ENCODE results near the gene APP.
"Not testable (repeated sequence)": the region's sequence is repeated elsewhere in the genome, so short reads cannot be mapped to it uniquely, and the experiment has no call there.

Gene APP

DNA sequence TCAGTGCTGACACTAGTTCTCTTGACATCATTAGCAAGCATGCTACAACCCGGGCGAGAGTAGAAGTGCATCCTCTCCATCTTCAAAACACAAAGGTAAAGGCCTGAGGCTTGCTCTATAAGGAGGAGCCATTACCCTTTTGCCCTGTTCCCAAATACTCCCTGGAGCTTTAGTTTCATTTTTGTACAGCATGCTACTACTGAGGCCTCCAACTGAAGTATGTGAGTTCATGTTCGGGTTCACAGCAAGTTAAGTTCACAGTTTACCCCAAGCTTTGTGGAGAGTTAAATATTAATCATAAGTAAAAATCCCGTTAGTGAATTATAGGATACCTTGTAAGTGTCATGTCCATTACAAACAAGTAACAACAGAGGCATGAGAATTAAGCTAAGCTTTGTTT, 156.6 kb downstream of the APP start:
- DNase-seq, result no peak

DNA sequence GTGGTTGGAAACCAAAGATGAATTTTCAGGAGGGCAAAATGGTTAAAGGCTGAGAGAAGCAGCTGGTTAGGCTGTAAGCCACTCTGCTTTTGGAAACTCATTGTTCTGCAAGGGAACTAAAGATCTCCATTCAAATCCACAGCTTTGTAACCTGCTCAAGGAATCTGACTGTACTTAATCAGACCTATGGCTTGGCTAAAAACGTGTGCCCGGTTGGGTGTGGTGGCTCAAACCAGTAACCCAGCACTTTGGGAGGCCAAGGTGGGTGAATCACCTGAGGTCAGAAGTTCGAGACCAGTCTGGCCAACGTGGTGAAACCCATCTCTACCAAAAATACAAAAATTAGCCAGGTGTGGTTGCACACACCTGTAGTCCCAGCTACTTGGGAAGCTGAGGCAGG, 158.1 kb downstream of the APP start:
- DNase-seq, result not testable (repeated sequence)

DNA sequence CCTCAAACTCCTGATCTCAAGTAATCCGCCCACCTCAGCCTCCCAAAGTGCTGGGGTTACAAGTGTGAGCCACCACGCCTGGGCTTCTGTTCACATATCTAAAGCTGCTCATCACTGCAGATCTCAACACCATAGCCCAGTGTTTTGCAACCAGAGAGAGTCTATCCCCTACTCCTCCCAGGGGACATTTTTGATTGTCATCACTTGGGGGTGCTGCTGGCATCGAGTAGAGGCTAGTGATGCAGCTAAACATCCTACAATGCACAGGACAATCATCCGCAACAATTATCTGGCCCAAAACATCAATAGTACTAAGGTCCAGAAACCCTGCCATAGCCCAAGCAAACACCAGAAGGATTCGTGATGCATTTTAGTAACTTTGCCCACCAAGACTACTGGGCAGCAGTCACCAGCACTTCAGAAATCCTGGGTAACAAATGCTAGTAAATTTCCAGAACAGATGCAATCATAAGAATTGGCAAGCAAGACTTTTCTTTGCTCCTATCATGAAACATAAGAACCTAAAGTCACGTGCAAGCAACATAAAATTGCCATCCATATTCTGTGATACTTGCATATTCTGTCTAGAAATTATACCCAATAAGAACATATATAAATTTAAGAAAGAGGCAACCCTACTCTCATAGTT, 159.2 kb downstream of the APP start:
- no peak for DNase-seq

DNA sequence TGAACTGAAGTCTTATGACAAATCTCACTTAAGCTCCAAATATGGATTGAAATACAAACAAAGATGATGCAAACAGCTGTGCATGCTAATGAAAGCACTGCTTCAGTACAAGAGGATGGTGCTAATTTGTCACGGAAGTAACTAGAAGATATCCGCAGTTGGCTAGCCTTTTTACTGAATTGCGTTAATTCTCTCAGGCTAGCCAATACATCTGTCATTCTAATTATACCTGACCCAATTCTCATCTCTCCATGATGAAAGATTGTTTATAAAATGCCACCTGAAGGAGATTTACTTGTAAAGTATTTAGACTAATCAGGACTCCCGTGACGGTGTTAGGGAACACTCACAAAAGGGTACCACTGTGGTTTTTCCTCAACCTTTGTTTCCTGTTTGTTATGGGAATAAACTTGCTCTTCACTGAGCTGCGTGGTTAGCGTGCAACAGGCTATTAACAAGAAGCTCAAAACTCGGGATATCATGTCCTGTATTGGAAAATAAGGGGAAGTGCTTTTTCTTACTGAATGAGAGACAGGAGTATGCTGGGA, 162.5 kb downstream of the APP start:
- DNase-seq, result no peak

DNA sequence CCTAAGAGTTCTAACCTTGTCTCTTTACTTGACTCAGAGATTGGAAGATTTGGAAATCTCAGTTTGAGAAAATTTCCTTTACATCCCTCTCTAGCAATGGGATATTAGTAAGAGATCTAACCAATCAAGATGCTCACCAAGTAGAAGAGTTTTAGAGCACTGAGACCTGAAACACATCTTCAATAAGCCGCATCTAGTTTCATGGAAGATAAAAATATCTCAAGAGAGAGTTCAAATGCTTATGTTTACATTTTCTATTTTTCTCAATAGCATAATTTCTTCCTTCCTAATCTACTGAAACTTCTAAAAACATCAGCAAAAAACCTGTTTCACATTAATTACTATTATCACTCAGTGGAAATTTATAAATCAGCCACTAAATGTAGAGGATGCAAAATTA, 165.1 kb downstream of the APP start:
- DNase-seq, result no peak

DNA sequence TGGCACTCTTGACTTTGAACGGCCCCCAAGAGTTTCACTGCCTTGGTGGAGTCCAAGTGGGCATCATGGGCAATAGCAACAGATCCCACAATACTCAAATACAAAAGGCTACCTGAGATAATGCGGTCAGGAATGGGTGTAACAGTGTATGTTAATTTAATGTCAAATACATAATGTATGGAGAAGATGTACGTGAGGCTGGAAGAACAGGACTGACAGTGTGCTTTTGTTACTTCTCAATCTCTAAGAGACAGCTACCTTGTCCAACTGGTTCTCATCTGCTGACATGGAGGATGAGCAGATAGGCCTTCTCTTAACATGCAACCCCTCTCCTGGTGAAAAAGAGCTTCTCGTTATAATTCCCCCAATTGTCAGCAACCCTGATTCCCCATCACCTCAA, 167.2 kb downstream of the APP start:
- DNase-seq, result no peak

DNA sequence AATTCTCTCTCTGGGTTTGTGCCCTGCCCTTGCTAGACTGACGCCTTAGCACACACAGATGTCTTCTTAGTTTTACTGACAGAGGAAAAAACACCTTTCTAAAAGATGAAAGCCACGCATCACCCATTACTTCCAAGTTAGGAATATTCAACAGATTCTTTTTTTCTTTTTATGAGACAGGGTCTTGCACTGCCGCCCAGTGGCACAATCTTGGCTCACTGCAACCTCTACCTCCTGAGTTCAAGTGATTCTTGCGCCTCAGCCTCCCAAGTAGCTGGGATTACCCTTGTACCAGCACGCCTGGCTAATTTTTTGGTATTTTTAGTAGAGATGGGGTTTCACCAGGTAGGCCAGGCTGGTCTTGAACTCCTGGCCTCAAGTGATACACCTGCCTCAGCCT, 169.2 kb downstream of the APP start:
- DNase-seq, result no peak

DNA sequence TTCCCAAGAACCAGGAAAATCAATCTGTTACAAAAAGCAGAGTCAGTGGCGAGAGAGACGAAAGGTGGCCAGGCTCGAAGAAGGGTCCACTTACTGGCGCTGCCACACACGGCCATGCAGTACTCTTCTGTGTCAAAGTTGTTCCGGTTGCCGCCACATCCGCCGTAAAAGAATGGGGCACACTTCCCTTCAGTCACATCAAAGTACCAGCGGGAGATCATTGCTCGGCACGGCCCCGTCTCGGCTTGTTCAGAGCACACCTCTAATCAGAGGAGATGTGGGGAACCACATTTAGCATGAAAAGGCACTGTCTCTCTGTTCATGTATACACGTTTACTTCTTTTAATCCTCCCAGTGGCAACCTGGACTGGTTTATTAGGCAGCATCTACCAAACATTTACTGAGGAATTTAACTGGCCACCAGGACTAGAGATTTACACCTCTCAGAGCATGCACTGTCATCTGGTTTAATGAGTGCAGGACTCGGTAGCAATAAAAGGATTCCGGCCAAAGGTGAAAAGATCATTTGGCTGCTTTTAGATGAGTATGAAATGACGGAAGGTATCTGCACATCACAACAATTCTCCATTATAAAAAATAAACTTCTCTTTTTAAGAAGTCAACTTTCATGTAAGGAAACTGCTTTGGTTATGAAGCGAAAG, 170.5 kb downstream of the APP start:
- DNase-seq, result no peak

DNA sequence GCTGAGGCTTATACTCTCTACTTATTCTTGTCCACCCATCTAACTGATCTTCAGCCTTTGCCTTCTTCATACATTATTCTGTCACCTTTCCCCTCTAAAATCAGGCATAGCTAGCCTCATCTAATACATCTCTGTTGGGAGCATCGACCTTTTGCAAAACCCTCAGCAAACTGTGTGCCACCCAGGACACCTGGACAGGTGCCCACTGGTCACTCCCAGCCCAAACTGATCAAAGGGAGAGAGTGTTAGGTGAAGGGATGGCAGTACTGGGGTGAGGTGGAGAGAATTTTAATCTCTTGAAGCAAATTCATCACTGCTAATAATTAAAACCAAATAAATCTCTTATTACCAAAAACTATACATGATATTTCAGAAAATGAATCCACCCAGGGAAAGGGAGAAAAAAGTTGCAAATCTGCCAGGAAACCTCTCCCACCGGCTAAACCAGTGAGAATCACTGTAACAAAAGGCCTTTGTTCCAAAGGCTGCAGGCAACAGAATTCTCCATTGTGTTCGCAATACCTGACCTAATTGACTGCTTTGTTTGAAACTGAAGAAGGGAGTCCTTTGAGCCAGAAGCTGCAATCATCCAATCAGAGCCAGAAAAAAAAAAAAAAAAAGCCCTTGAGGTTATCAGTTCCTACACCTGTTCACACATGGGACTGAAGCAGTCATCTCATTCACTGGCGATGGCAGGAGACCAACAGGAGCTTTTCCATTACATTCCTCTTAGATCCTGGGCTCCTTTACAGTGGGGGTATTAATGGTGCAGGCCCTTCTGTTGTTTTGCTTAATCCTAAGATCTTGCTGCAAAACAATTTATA, 172.6 kb downstream of the APP start:
- DNase-seq, result no peak

DNA sequence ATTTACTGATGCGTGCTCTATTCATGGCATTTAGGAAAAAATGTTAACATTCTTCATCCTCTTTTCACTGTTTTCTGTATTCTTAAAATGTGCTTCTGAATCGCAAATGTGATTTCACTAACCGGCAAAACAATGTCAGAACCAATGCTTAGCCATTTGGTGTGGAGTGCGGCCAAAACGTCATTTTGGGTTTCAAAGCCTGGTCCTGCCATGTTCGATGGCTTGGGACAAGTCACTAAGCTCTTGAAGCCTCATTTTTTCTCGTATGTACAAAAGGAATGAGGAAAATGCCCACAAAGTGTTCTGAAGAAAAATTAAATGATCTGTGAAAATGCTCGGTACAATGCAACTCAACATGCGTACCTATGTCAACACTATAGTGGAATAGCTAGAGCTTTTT, 175.3 kb downstream of the APP start:
- no peak for DNase-seq

DNA sequence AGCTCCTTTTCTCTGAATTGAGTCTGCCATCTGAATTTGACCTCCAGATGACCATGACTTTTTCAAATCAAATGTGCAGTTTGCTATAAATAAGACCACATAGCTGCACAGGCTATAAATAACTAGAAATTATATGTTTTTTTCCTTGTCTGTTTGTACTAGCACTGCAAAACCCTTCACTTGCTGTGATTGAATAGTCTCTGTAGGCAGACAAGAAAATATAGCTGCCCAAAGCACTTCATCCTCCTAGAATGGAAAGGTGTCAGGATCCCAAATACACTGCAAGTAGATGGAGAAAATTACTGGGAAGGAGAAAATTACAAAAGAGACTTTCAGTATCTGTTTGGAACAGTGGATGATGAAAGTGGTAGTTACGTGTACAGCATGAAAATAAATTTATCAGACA, 175.8 kb downstream of the APP start:
- no peak for DNase-seq

DNA sequence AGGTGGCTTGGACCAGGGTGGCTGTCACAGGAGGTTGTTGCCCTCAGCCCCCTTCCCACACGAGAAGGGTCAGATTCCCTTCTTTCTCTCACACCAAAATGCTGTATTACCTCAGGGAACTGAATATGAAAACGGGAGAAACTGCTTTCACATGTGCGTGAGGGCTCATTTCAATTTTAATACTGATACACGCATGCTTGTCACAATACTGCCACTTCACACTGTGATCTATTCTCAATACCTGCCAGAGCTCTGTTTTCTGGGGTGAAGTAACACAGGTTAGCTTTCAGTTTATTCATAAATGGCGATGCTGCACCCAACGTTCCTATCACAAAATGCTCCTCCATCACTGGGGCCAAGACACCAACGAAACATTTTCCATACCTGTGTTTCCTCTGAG, 181.8 kb downstream of the APP start:
- no peak for DNase-seq

DNA sequence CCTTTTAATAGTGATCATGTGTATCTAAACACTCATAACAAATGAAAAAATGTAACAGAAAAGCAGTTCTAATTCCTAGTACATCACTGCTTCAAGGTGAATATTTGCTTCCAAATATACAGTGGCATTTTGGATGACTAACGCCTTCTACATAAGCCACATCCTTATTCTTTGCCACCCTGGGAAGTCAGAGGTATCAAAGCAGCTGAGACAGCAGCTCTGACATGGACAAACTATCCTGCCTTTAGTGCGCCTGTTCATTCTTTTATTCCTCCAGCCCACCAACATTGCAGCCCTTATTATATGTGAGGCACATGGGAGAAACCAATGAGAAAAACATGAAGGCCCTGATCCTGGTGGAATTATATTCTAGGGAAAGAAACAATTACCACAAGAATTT, 183.0 kb downstream of the APP start:
- DNase-seq, result no peak

DNA sequence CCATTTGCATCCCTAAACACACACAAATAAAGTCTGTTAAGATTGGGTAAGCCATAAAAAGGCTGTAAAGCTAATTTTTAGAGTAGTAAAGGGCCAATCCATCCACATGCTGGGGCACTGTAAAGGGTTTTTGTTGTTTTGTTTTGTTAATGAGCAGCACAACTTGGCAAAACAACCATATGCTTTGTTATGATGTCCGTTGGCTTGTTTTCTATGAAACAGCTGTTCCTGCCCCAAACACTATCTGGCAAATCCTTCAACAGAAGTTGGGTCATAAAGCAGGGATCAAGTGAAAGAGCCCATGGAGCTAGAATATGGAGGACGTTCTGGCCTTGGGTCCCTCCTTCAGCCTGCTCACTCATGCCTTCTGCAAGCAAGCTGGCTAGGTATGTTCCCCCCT, 183.6 kb downstream of the APP start:
- DNase-seq, result no peak

DNA sequence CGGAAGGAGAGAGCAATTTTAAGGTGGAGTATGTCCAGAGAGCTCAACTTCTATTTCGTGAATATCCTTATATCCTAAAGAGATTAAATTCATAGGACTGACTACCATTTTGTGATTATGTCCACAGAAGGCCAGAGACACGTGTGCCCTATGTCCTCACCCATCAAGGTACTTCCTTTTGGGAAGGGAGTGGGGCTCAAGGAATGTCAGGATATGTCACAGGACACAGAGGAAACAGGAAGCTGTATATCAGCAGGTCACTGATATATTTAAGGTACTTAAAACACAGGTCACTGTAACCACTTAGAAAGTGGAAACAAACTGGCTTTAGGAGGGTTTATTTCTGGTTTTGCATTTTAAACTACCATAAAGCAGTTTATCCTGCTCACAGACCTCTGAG, 184.6 kb downstream of the APP start:
- DNase-seq, result no peak

DNA sequence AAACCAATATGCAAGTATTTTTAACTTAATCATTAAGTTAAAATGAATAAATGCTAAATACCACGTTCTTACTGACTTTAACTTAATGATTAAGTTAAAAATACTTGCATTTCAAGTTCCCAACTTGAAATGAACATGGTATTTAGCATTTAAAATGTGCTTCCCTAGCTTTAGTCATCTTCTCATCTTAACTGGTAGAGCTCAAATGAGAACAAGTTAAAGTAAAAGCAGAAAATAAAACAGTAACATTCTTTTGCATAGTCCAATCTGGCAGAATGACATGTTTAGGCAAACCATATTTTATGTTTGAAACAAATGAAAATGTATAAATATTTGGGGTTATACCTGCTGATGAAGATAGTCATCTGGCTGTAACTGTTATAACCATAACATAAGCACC, 186.0 kb downstream of the APP start:
- no peak for DNase-seq

DNA sequence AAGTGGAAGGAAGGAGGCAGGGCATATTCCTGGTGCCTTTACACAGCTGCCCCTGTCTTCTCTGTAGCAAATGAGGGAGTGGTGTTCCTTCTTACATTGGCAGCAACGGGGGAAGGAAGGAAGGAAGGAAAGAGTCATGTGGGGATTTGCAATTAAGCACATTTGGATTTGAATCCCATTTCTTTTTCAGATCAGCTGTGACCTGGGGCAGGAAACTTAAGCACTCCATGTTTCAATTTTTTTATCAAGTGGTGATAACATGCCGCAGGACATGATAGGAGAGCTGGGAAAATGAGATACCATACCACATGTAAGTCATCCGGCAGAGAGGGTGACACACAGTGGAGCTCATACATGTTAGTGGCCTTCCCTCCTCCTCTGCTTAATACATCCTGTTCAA, 186.8 kb downstream of the APP start:
- no peak for DNase-seq

DNA sequence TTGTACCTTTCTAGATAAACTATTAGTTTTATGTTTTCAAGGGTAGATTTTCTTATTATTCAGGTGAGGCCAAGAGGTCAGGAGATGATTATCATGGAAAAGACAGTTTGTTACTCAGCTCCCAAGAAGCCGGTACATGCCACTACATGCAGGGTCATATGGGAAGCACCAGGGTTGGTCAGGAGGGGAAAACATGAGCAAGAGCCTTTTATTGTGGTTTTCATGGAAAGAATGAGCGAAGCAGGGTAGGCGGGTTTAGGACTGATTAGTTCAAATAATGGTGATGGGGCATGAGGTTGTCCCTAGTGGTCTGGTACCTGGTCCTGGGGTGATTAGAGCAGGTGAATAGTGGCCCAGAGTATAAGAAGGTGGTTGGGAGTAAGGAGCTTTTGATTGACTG, 189.9 kb downstream of the APP start:
- no peak for DNase-seq

DNA sequence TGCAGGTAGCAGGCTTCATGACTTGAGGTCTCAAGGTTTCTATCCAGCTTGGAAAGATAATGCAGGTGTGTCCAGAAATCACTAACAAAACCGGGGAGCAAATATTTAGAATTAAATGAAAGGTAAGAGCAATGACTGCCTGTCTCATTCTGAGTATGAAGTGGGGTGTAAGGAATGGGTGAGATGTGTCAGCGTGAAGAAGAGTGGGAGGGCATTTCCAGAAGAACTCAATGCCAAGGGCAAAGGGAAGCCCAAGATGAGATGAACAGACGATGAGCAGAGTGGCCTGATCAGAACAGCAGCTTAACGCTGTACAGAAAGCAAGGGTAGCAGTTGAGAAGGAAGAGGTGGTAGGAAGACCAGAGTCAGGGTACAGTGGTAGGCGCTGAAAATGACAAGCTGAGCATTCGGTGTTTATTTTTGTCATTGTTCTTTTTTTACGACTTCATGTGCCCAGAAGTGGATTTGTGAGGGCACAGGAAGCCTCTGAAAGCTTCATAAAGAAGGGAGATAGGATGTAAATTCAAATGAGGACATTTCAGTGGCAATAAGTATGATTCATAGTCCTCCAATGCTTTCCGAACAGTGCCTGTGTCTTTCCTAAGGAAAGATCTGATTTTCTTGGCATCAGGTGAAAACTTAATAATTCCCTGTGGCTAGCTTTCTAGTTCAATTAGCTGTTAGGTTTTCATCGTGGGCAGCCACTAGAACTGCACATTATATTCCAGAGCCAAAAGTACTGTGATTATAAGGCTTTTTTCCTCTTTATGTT, 190.5 kb downstream of the APP start:
- no peak for DNase-seq

DNA sequence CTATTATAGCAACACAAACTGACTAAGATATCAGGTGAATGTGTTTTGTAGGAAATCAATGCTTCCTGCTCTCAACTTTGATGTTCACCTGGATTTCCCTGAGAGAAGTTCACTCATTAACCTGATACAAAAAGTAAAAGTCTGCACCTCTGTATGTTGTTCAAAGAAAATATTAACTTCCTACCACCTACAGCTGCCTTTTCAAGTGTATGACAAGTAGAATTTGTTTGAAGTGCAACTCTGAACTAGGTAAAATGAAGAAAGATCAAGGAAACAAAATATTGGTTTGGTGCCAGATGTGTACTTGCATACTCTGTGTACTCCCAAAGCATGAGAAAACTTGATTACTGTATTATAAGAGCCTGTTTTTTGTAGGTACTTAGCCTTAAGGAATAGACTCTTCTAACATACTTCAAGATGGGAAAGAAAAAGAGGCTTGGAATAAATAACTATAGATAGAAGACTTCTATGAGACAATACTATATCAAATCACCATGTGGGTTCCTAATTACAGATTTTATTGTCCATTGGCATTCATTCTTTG, 193.4 kb downstream of the APP start:
- DNase-seq, result no peak

DNA sequence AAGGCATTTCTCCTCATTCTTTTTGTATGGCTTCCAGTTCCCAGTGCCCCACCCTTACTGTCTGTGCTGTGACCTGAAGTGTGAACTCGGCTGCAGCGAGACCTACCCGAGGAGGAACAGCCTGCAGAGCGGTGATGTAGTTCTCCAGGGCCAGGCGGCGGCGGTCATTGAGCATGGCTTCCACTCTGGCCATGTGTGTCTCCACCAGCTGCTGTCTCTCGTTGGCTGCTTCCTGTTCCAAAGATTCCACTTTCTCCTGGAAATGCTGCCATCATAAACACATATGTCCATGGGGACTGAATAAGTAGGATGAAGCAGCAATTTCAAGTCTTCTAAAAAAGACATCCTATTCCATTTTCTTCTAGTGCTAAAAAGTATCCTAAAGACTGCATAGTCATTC, 195.6 kb downstream of the APP start:
- no peak for DNase-seq

DNA sequence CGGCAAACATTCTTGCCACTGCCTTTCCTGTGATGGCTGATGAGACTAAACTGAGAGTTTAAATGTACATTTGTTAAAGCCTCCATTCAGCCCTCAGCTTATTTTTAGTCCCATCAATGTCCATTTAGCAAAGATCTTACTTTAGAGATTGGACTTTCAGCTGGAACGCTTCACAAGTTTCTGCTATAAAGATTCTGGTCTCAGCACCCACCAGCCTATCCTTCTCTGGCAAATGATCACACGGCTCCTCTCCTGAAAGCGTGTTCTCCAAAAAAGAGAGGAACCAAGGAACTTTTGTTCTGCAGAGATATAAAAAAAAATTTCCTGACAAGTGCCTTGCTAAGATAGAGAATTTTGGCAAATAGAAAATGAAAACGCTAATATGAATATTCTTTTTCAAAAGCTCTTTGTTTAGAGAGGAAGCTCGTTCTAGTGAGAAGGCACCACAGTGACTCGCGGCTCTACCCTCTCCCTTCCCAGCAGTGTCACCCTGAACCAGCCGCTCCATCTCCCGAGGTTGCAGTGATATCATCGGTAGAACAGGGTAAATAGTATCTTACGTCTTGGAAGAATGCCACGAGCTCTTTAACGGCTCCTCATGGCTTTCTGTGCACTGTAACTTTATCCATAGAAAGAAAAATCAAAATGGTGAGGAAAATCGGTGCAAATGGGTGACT, 200.2 kb downstream of the APP start:
- DNase-seq, result no peak

All from activated CD4-positive, alpha-beta T cell treated with anti-CD3 and anti-CD28 coated beads for 1 hour (primary cell).